Measurements from ENCODE around the gene FBXW5. TPM values are rescaled to one million over a fixed set of nuclear protein-coding genes. Genes with fewer than 3 reads are reported as not detected.

FBXW5 gene
- total and polyA plus RNA-seq, 10 of the 15 experiments (the other 5 are each of a cell fraction or from before 2014, with no cell fraction given) = 0.21 to 97.3 (median 44.5) TPM

DNA sequence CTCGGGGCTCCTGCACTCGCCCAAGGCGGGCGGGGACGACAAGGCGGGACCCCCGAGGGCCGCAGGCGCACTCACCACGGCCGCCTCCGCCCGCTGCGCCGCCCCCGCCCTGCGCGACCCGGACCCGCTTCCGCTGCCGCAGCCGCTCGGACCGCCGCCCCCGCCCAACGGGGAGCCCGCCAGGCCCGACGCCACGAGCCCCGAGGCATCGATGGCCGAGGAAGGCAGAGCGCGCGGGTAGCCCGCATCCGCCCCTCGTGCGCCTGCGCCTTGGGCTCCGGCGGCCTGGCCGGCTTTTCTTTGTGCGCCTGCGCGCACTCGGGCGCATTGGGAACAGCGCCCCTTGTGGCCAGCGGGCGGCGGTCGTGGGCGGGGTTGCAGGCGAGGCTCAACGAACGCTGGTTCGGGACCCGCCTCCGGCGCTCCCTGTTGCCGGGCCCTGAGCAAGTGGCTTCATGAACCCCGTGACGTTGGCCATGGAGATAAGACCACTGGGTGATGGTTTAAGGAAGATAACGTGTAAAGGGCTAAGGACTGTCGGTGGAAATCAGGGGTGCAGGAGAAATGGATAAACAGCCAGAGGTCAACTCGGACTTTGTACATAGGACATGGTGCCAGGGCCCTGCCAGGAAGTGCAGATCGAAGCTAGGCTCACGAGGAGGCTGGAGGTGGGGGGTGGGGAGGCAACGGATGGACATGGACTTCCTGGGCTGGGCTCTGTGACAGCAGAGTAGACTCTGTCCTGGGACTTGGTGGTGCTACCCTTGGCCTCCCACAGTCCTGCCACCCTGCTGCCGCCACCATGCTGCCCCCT is at the start of gene FBXW5, which contains the start of gene C8G (continued):
- no peak for TF ChIP-seq PKNOX1 (IDR thresholded peaks at IDR 0.05)
- TF ChIP-seq, protein P1, sequence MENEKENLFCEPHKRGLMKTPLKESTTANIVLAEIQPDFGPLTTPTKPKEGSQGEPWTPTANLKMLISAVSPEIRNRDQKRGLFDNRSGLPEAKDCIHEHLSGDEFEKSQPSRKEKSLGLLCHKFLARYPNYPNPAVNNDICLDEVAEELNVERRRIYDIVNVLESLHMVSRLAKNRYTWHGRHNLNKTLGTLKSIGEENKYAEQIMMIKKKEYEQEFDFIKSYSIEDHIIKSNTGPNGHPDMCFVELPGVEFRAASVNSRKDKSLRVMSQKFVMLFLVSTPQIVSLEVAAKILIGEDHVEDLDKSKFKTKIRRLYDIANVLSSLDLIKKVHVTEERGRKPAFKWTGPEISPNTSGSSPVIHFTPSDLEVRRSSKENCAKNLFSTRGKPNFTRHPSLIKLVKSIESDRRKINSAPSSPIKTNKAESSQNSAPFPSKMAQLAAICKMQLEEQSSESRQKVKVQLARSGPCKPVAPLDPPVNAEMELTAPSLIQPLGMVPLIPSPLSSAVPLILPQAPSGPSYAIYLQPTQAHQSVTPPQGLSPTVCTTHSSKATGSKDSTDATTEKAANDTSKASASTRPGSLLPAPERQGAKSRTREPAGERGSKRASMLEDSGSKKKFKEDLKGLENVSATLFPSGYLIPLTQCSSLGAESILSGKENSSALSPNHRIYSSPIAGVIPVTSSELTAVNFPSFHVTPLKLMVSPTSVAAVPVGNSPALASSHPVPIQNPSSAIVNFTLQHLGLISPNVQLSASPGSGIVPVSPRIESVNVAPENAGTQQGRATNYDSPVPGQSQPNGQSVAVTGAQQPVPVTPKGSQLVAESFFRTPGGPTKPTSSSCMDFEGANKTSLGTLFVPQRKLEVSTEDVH (IDR thresholded peaks at IDR 0.05; ENCODE audit: low read depth, partially characterized antibody) = no peak
- TF ChIP-seq POLR2A (IDR thresholded peaks at IDR 0.05; ENCODE audit: low read depth, low read length) = no peak
- TF ChIP-seq ATF7 (IDR thresholded peaks at IDR 0.05; ENCODE audit: low read depth) = no peak
- TF ChIP-seq, protein P2, sequence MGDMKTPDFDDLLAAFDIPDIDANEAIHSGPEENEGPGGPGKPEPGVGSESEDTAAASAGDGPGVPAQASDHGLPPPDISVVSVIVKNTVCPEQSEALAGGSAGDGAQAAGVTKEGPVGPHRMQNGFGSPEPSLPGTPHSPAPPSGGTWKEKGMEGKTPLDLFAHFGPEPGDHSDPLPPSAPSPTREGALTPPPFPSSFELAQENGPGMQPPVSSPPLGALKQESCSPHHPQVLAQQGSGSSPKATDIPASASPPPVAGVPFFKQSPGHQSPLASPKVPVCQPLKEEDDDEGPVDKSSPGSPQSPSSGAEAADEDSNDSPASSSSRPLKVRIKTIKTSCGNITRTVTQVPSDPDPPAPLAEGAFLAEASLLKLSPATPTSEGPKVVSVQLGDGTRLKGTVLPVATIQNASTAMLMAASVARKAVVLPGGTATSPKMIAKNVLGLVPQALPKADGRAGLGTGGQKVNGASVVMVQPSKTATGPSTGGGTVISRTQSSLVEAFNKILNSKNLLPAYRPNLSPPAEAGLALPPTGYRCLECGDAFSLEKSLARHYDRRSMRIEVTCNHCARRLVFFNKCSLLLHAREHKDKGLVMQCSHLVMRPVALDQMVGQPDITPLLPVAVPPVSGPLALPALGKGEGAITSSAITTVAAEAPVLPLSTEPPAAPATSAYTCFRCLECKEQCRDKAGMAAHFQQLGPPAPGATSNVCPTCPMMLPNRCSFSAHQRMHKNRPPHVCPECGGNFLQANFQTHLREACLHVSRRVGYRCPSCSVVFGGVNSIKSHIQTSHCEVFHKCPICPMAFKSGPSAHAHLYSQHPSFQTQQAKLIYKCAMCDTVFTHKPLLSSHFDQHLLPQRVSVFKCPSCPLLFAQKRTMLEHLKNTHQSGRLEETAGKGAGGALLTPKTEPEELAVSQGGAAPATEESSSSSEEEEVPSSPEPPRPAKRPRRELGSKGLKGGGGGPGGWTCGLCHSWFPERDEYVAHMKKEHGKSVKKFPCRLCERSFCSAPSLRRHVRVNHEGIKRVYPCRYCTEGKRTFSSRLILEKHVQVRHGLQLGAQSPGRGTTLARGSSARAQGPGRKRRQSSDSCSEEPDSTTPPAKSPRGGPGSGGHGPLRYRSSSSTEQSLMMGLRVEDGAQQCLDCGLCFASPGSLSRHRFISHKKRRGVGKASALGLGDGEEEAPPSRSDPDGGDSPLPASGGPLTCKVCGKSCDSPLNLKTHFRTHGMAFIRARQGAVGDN (IDR thresholded peaks at IDR 0.05) = peak; percentile 54; the same call in 1 of the 2 replicates
- TF ChIP-seq, protein P3, sequence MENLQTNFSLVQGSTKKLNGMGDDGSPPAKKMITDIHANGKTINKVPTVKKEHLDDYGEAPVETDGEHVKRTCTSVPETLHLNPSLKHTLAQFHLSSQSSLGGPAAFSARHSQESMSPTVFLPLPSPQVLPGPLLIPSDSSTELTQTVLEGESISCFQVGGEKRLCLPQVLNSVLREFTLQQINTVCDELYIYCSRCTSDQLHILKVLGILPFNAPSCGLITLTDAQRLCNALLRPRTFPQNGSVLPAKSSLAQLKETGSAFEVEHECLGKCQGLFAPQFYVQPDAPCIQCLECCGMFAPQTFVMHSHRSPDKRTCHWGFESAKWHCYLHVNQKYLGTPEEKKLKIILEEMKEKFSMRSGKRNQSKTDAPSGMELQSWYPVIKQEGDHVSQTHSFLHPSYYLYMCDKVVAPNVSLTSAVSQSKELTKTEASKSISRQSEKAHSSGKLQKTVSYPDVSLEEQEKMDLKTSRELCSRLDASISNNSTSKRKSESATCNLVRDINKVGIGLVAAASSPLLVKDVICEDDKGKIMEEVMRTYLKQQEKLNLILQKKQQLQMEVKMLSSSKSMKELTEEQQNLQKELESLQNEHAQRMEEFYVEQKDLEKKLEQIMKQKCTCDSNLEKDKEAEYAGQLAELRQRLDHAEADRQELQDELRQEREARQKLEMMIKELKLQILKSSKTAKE (IDR thresholded peaks at IDR 0.05; ENCODE audit: low read depth, poor library complexity, severe bottlenecking) = no peak
- no peak for TF ChIP-seq HDAC2 (IDR thresholded peaks at IDR 0.05)
- no peak for TF ChIP-seq LARP7 (IDR thresholded peaks at IDR 0.05)
- TF ChIP-seq RUNX3 (IDR thresholded peaks at IDR 0.05; ENCODE audit: low read length) = no peak
- peak; percentile 22 for TF ChIP-seq SIX5 (IDR thresholded peaks at IDR 0.05; ENCODE audit: low read depth, low read length, severe bottlenecking)
- no peak for TF ChIP-seq ETV6 (conservative IDR thresholded peaks at IDR 0.05 in 1 of 2, IDR thresholded peaks at IDR 0.05 in 1 of 2; ENCODE audit: borderline replicate concordance in 1 of 2, low read depth in 1 of 2)
- TF ChIP-seq ZBTB4 (CRISPR knock-in tag; IDR thresholded peaks at IDR 0.05) = no peak
- peak; percentile 35; the same call in 1 of the 2 replicates for TF ChIP-seq RAD21 (IDR thresholded peaks at IDR 0.05; ENCODE audit: insufficient read depth, low read depth, low read length)
- no peak for TF ChIP-seq SMARCA5 (IDR thresholded peaks at IDR 0.05)
- no peak for TF ChIP-seq POU2F2 (IDR thresholded peaks at IDR 0.05; ENCODE audit: borderline replicate concordance, low read depth, low read length)
- TF ChIP-seq SP1 (IDR thresholded peaks at IDR 0.05; ENCODE audit: low read depth, low read length) = peak; percentile 76
